IMR-90 (cell line): Measurements from ENCODE around the gene HOXA13. TPM values are rescaled to one million over a fixed set of nuclear protein-coding genes. Genes with fewer than 3 reads are reported as not detected.
A peak's percentile ranks its signal among the peaks of the same experiment; 100 is the strongest.

ENCODE experiments used
- ATAC-seq: fragments of 200-7000 bp; cut with Tn5 transposase; 2 replicates; pipeline ENCODE4 v1.9.1; 2020; ENCODE audit warnings: low read depth, mild to moderate bottlenecking, moderate library complexity
- BruUV-seq: library from RNA; stranded (reverse); fragments of 400-500 nt; replicated peaks from 2 replicates; lab custom pipeline; 2021; lab: Mats Ljungman, UMichigan
- CTCF ChIA-PET: fragments of 300-600 bp; formaldehyde crosslinking; extraction: SDS; loops from one replicate; lab custom pipeline; 2021; ENCODE audit warnings: antibody characterized with exemption; lab: Yijun Ruan, JAX
- POLR2A ChIA-PET: fragments of 300-600 bp; sonication (Branson Sonifier 250); formaldehyde crosslinking; loops from one replicate; lab custom pipeline; 2022; ENCODE audit warnings: antibody characterized with exemption; ENCODE audit not compliant: unreplicated experiment; lab: Charles Lee
- DNase-seq: peaks from one replicate; pipeline ENCODE4 v3.0.0; 2013
- H2AFZ ChIP-seq: replicated peaks from 2 replicates; pipeline ENCODE3; 2013; ENCODE audit warnings: low read length, mild to moderate bottlenecking; ENCODE audit not compliant: poor library complexity
- H2AK5ac ChIP-seq: 2 replicates; pipeline ENCODE4 v1.6.1; 2013; ENCODE audit warnings: low read depth, low read length, inconsistent platforms
- H2AK9ac ChIP-seq: replicated peaks from 2 replicates; pipeline ENCODE3; 2013; ENCODE audit warnings: mild to moderate bottlenecking, low read depth, low read length, moderate library complexity; ENCODE audit not compliant: poor library complexity
- H2BK120ac ChIP-seq: 2 replicates; pipeline ENCODE4 v1.6.1; 2013; ENCODE audit warnings: low read depth, low read length, inconsistent platforms
- H2BK15ac ChIP-seq: 3 replicates; pipeline ENCODE4 v1.6.1; 2013; ENCODE audit warnings: low read depth, low read length, inconsistent platforms
- H2BK20ac ChIP-seq: 2 replicates; pipeline ENCODE4 v1.6.1; 2013; ENCODE audit warnings: low read depth, mild to moderate bottlenecking, inconsistent platforms, low read length, moderate library complexity
- H2BK5ac ChIP-seq: 2 replicates; pipeline ENCODE4 v1.6.1; 2013; ENCODE audit warnings: mild to moderate bottlenecking, low read depth, low read length, inconsistent platforms; ENCODE audit not compliant: poor library complexity, severe bottlenecking
- H3K14ac ChIP-seq: replicated peaks from 2 replicates; pipeline ENCODE4 v1.6.1; 2013; ENCODE audit warnings: low read depth, low read length, inconsistent platforms
- H3K18ac ChIP-seq: 2 replicates; pipeline ENCODE4 v1.6.1; 2013; ENCODE audit warnings: low read depth, low read length, control low read depth
- H3K23ac ChIP-seq: 2 replicates; pipeline ENCODE4 v1.6.1; 2013; ENCODE audit warnings: low read depth, low read length, inconsistent platforms
- H3K27ac ChIP-seq: 2 replicates; pipeline ENCODE4 v1.5.1; 2013; ENCODE audit warnings: mild to moderate bottlenecking, control low read depth, low read length; ENCODE audit not compliant: insufficient read depth
- H3K27me3 ChIP-seq: 2 replicates; pipeline ENCODE4 v1.6.1; 2013; ENCODE audit warnings: low read length; ENCODE audit not compliant: control insufficient read depth, insufficient read depth
- H3K36me3 ChIP-seq: 2 replicates; pipeline ENCODE4 v1.6.1; 2013; ENCODE audit warnings: low read length, mixed read lengths; ENCODE audit not compliant: control insufficient read depth, insufficient read depth
- H3K4ac ChIP-seq: 2 replicates; pipeline ENCODE4 v1.6.1; 2013; ENCODE audit warnings: low read depth, low read length, inconsistent platforms
- H3K4me1 ChIP-seq: 2 replicates; pipeline ENCODE4 v1.6.1; 2013; ENCODE audit warnings: low read length, mixed read lengths; ENCODE audit not compliant: control insufficient read depth, insufficient read depth
- H3K4me2 ChIP-seq: 2 replicates; pipeline ENCODE4 v1.6.1; 2013; ENCODE audit warnings: low read depth, mild to moderate bottlenecking, control low read depth, low read length, moderate library complexity
- H3K4me3 ChIP-seq: 2 replicates; pipeline ENCODE4 v1.5.1; 2013; ENCODE audit warnings: low read depth, mild to moderate bottlenecking, control low read depth, low read length, moderate library complexity; ENCODE audit not compliant: insufficient read depth
- H3K56ac ChIP-seq: 2 replicates; pipeline ENCODE4 v1.6.1; 2013; ENCODE audit warnings: low read length, inconsistent platforms; ENCODE audit not compliant: insufficient read depth; ENCODE audit errors: extremely low read depth
- H3K79me1 ChIP-seq, 2 experiments: 2 replicates each; pipeline ENCODE4 v1.6.1; 2013; ENCODE audit warnings: low read length in 2 of 2, inconsistent platforms in 1 of 2, low read depth in 1 of 2
- H3K9ac ChIP-seq: 2 replicates; pipeline ENCODE4 v1.6.1; 2013; ENCODE audit warnings: low read depth, low read length, control low read depth
- H3K9me1 ChIP-seq: 2 replicates; pipeline ENCODE4 v1.6.1; 2013; ENCODE audit warnings: low read length, inconsistent platforms; ENCODE audit not compliant: insufficient read depth
- H3K9me3 ChIP-seq: 2 replicates; pipeline ENCODE4 v1.6.1; 2013; ENCODE audit warnings: low read length; ENCODE audit not compliant: control insufficient read depth, insufficient read depth
- H4K20me1 ChIP-seq: 2 replicates; pipeline ENCODE4 v1.6.1; 2013; ENCODE audit warnings: low read length, inconsistent platforms; ENCODE audit not compliant: insufficient read depth
- H4K5ac ChIP-seq: 2 replicates; pipeline ENCODE4 v1.6.1; 2013; ENCODE audit warnings: mild to moderate bottlenecking, low read depth, low read length, control low read depth
- H4K8ac ChIP-seq, 2 experiments: 2 replicates each; pipeline ENCODE4 v1.6.1; 2013; ENCODE audit warnings: low read depth in 2 of 2, low read length in 2 of 2, control low read depth in 1 of 2, inconsistent platforms in 1 of 2
- H4K91ac ChIP-seq: 2 replicates; pipeline ENCODE4 v1.6.1; 2013; ENCODE audit warnings: low read depth, low read length, inconsistent platforms; ENCODE audit not compliant: insufficient read depth
- BHLHE40 ChIP-seq: fragments of 150-350 bp; IDR thresholded peaks from 2 replicates; pipeline ENCODE4 v1.6.1; 2016; ENCODE audit warnings: mild to moderate bottlenecking, low read depth, low read length
- CHD1 ChIP-seq: IDR thresholded peaks from 2 replicates; pipeline ENCODE4 v1.6.1; 2012; ENCODE audit warnings: low read depth, low read length, improper control_type of control experiment
- CTCF ChIP-seq: conservative IDR thresholded peaks from 2 replicates; pipeline ENCODE4 v1.5.1; 2012; ENCODE audit warnings: mild to moderate bottlenecking, low read depth, low read length, improper control_type of control experiment
- ELK1 ChIP-seq: fragments of 150-350 bp; IDR thresholded peaks from 2 replicates; pipeline ENCODE4 v1.6.1; 2016; ENCODE audit warnings: low read depth, mild to moderate bottlenecking, low read length, moderate library complexity, borderline replicate concordance
- FOS ChIP-seq: fragments of 150-350 bp; IDR thresholded peaks from 2 replicates; pipeline ENCODE4 v1.6.1; 2016; ENCODE audit warnings: low read depth, low read length
- NFE2L2 ChIP-seq: fragments of 150-350 bp; IDR thresholded peaks from 2 replicates; pipeline ENCODE4 v1.6.1; 2016; ENCODE audit warnings: low read depth, mild to moderate bottlenecking, low read length
- POLR2A ChIP-seq: IDR thresholded peaks from 2 replicates; pipeline ENCODE4 v1.6.1; 2012; ENCODE audit warnings: mild to moderate bottlenecking, low read depth, low read length
- RAD21 ChIP-seq: IDR thresholded peaks from 2 replicates; pipeline ENCODE4 v1.6.1; 2012; ENCODE audit warnings: low read length, improper control_type of control experiment
- RFX5 ChIP-seq: IDR thresholded peaks from 2 replicates; pipeline ENCODE4 v1.8.0; 2012; ENCODE audit warnings: low read depth, mild to moderate bottlenecking, low read length, moderate library complexity
- USF2 ChIP-seq: fragments of 150-350 bp; IDR thresholded peaks from 2 replicates; pipeline ENCODE4 v1.6.1; 2017; ENCODE audit warnings: mild to moderate bottlenecking, antibody characterized with exemption, low read length, low read depth
- WGBS, 2 experiments: methylation state at CpG; one replicate each; pipeline versions ENCODE4 v1.1.5 to v1.1.7; 2013; ENCODE audit warnings: missing lambda C conversion rate in 2 of 2; ENCODE audit not compliant: insufficient read length in 1 of 2; ENCODE audit errors: extremely low coverage in 2 of 2; 5-methylcytosine and 5-hydroxymethylcytosine counted together
- dilution Hi-C: fragments of 300-500 bp; cut with HindIII; formaldehyde crosslinking; loops from one replicate; pipeline ENCODE4 v1.14.3; 2018; ENCODE audit warnings: low sequenced_read_pairs; ENCODE audit not compliant: unreplicated experiment
- in situ Hi-C: fragments of 300-500 bp; cut with MboI; formaldehyde crosslinking; loops from 3 replicates; pipeline ENCODE4 v1.14.3; 2019; ENCODE audit warnings: low sequenced_read_pairs, inconsistent platforms, mixed read lengths
- intact Hi-C: fragments of 100-400 bp; cut with micrococcal nuclease; formaldehyde crosslinking; loops from 2 replicates; pipeline ENCODE4 v1.10.0; 2022
- polyA plus RNA-seq, 3 experiments: library from polyadenylated mRNA; depleted of rRNA; stranded (reverse); fragments of >200 nt; gene quantifications; 2 replicates each; pipeline ENCODE4 v1.2.3, GENCODE V29; 2012; ENCODE audit warnings: low replicate concordance in 1 of 3
- total RNA-seq: library from RNA; depleted of rRNA; stranded (reverse); fragments of >200 nt; gene quantifications from 2 replicates; pipeline ENCODE4 v1.2.3, GENCODE V29; 2012

The HOXA13 gene
- total and polyA plus RNA-seq, 2 of the 4 experiments (the other 2 are of a cell fraction) = not detected

- Histone ChIP-seq H3K9me3 (peaks cover 21% of the 10 kb centered on the region), H2AK5ac (no peak overlapping the region), H2BK15ac (no peak overlapping the region), H3K4me3 (peak overlapping the region; percentile 44; the same call in 1 of the 2 replicates), H2AFZ (peak overlapping the region; percentile 88), H4K5ac (no peak overlapping the region), H3K23ac (no peak overlapping the region), H4K20me1 (no peaks in the 10 kb centered on the region), H3K56ac (no peak overlapping the region), H3K9me1 (no peaks in the 10 kb centered on the region), H3K27me3 (peaks cover 66% of the 10 kb centered on the region), H2BK20ac (no peak overlapping the region), H4K8ac (no peak overlapping the region), H3K27ac (no peak overlapping the region), H3K18ac (no peak overlapping the region), H3K9ac (no peak overlapping the region), H2AK9ac (no peak overlapping the region), H2BK120ac (no peak overlapping the region), H3K36me3 (no peaks in the 10 kb centered on the region), H3K4me1 (no peaks in the 10 kb centered on the region; the same call in 1 of the 2 replicates), H3K4ac (no peak overlapping the region), H3K79me1 (no peaks in the 10 kb centered on the region), H3K4me2 (no peak overlapping the region), H3K14ac (no peak overlapping the region), H4K91ac (no peak overlapping the region), H2BK5ac (no peak overlapping the region)
- ChIA-PET POLR2A (interaction anchor here (0.6 kb wide), 1 partner anchor 694 kb away, joined by 3 read pairs; no protein-coding TSS in a partner anchor), CTCF (no interaction called here)
- BruUV-seq = no TSS peak
- no peak for ATAC-seq
- intact Hi-C loops (loop anchor here (5.0 to 10.0 kb wide), 2 partner anchors 962 to 1910 kb away; partner anchors contain the start of genes CBX3 and HNRNPA2B1), dilution Hi-C loops (no loop called here), in situ Hi-C loops (no loop called here)
- TF ChIP-seq NFE2L2 (no peak), RAD21 (no peak), RFX5 (no peak), USF2 (no peak), FOS (no peak), BHLHE40 (no peak), ELK1 (no peak), CHD1 (no peak), POLR2A (no peak), CTCF (no peak)
- DNase-seq = no peak
- WGBS, 2 experiments = 23% methylated on average over 32 of the region's 47 CpGs; no CpG with 5 or more reads in 1 of the 2 experiments
Measured at GRCh38 chr7:27164367-27165088, 35.4 kb downstream of the HOXA13 start.
